GM18505 (cell line): ENCODE data around the gene UGGT2.
"Not testable (repeated sequence)": the region's sequence is repeated elsewhere in the genome, so short reads cannot be mapped to it uniquely, and the experiment has no call there.

Experiments used
- ATAC-seq: cut with Tn5 transposase; IDR thresholded peaks from one replicate; pipeline ENCODE4 v1.9.1; 2021; ENCODE audit not compliant: unreplicated experiment
- POLR2A ChIP-seq: IDR thresholded peaks from 4 replicates; pipeline ENCODE4 v1.6.1; 2011; ENCODE audit warnings: borderline replicate concordance; ENCODE audit not compliant: insufficient read depth, insufficient read length; ENCODE audit errors: extremely low read depth

The UGGT2 gene

GRCh38 chr13:96036515-96036914 lies 16.7 kb downstream of the UGGT2 start:
- TF ChIP-seq POLR2A: no peak
- ATAC-seq: no peak

GRCh38 chr13:96034662-96035061 lies 18.5 kb downstream of the UGGT2 start:
- no peak for TF ChIP-seq POLR2A
- no peak for ATAC-seq

- no peak for TF ChIP-seq POLR2A
- ATAC-seq: no peak
Measured at GRCh38 chr13:96033220-96034015, 19.8 kb downstream of the UGGT2 start.

GRCh38 chr13:96032717-96033116 lies 20.5 kb downstream of the UGGT2 start:
- ATAC-seq: no peak

DNA sequence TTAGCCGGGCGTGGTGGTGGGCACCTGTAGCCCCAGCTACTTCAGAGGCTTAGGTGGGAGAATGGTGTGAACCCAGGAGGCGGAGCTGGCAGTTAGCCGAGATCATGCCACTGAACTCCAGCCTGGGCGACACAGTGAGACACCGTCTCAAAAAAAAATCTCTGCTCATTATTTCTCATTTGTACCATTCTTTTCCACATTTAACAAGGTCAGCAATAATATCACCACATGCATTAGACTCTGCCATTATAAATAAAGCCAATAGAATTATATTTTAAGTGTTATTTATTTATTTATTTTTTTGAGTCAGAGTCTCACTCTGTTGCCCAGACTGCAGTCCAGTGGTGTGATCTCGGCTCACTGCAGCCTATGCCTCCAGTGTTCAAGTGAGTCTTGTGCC lies 24.2 kb downstream of the UGGT2 start:
- ATAC-seq: no peak
- TF ChIP-seq POLR2A: no peak

More at GRCh38 chr13:96032717-96033116, 20.5 kb downstream of the UGGT2 start:
- TF ChIP-seq POLR2A: no peak

DNA sequence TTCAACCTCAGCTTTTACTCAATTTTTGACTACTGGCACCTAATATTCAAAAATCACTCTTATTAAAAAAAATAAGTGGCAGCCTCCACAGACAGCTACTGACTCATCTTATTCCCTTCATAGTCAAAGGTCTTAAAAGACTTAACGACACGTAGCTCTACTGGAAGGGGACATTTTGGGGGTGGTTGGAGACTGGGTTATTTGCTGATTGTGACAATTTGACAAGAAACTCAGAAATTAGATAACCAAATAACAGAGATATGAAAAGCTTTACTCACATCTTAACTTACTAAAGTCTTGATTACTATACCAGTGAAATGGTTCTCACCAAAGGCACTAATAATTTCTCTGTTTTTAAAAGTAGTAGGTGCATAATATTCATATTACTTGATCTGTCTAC lies 25.7 kb downstream of the UGGT2 start:
- no peak for ATAC-seq
- no peak for TF ChIP-seq POLR2A

GRCh38 chr13:96025283-96025682 lies 27.9 kb downstream of the UGGT2 start:
- ATAC-seq: no peak
- no peak for TF ChIP-seq POLR2A

GRCh38 chr13:96020931-96021330 lies 32.3 kb downstream of the UGGT2 start:
- no peak for TF ChIP-seq POLR2A
- no peak for ATAC-seq

DNA sequence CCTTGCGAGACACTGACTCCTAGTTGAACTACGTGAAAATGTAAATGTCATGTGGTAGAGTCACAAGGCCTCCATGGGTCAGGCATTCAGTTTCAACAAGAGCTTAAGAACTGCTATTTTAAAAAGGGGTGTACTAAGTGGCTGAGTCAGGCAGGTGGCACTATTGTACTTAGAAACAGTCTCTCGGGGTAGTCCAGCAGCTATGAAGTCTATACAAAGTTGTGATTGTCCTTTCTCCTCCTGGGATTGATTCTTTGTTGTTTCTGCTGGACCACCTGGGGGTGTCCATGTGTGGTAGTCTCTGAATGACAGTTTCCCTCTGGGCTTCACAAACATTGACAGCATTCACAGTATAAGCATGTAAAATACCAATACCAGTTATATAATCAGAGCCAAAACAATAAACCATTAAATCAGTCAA lies 33.0 kb downstream of the UGGT2 start:
- ATAC-seq: peak; percentile 96
- no peak for TF ChIP-seq POLR2A

GRCh38 chr13:96018135-96018534 lies 35.1 kb downstream of the UGGT2 start:
- ATAC-seq: no peak
- TF ChIP-seq POLR2A: no peak

DNA sequence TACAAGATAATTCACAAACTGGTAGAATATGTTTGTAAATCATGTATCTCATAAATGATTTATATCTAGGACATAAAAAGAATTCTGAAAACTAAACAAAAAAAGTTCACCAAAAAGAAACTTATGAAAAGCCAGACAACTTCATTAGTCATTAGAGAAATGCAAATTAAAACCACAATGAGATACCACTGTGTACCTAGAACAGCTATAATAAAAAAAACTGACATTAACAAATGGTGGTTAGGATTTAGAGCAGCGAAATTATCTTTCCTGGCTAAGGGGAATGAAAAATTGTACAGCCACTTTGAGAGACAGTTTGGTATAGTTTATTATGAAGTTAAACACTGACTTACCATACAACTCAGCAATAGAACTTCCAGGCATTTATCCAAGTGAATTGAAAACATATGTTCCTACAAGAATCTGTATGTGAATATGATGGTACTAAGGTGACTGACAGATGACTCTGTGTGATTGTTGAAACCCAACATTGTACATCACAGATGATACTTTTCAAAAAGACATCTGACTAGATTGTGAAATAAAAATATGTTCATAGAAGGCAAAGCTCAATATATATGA lies 41.8 kb downstream of the UGGT2 start:
- no peak for TF ChIP-seq POLR2A
- ATAC-seq: no peak

GRCh38 chr13:96003304-96003703 lies 49.9 kb downstream of the UGGT2 start:
- no peak for ATAC-seq
- TF ChIP-seq POLR2A: no peak

DNA sequence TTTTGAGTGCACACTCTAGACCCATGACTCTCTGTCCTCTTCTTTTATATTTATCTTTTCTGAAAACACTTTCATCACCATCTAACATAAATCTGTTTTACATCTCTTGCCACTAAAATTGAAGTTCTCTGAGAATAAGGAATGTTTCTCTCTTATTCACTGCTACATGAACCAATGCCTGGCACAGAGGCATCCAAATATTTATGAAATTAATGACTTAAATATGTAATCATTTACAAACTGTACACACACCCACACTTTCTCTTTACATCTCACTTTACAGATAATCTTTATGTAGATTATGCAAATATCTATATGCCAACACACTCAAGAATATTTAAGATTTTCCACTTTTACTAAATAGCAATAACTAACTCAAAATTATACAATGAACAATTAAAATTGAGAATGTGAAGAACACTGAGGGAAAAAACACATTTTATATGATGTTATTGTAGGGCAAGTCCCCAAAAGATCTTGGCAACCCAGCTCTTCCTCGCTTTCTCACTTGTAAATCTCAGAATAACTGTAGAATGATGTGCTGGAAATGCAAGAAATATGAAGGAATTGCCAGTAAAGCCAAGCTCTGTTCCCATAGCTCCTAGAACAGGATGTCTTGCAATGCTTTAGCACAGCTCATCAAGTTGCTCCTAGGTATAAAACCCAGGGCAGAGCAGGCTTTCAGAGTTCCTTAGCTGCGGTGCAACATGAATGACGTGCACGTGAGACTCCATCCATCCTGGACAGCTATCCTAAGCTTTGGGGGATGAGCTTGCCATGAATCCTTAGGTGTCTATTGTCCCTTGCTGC lies 50.7 kb downstream of the UGGT2 start:
- TF ChIP-seq POLR2A: no peak
- no peak for ATAC-seq

GRCh38 chr13:96000069-96000468 lies 53.1 kb downstream of the UGGT2 start:
- no peak for TF ChIP-seq POLR2A
- no peak for ATAC-seq

- TF ChIP-seq POLR2A: no peak
- no peak for ATAC-seq
Measured at GRCh38 chr13:95987841-95988240, 65.4 kb downstream of the UGGT2 start.

DNA sequence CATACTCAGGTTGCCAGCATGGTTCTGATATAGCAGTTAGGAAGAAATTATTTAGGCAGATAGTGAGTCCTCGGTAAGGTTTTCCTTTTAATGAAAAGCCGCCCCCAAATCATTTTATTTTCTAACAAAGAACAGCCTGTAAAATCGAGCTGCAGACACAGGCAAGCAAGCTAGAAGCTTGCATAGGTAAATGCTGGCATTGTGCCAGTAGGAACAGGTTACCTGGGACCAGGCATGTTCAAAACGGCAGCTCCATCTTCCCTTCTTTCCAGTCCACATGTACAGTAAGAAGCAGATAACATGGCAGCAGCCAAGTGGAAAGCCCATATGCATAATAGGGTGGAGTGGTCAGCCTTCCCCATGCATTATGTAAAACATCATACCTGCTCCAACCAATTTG lies 71.1 kb downstream of the UGGT2 start:
- TF ChIP-seq POLR2A: no peak
- no peak for ATAC-seq

- not testable (repeated sequence) for ATAC-seq
Measured at GRCh38 chr13:95972651-95973050, 80.5 kb downstream of the UGGT2 start.
